ENCODE measurements around the gene SREBF2. TPM values are rescaled to one million over a fixed set of nuclear protein-coding genes. Genes with fewer than 3 reads are reported as not detected.

The SREBF2 gene
- total RNA-seq, 1 donor, result 52.8 TPM

DNA sequence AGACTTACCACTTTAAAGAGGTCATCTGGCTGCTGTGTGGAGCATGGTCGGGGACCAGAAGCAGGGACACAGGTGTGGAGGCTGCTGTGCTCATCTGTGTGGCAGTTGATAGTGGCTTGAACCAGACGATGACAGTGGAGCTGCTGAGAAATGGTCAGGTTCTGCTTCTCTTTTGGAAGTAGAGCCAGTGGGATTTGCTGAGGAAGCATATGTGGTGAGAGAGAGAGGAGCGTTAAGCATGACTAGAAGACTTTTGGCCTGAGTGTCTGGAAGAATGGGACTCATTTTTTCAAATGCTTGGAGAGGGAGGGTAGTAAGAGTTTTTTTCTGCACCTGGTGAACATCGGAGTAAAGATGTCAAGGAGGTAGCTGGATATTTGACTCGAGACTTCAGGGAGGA, 12.5 kb upstream of the SREBF2 start:
- no peak for TF ChIP-seq CTCF (IDR thresholded peaks at IDR 0.05; ENCODE audit: insufficient read depth, low read length)
- DNase-seq (ENCODE audit: low read depth), result no peak

GRCh38 chr22:41821471-41822316, 11.2 kb upstream of the SREBF2 start:
- TF ChIP-seq CTCF (IDR thresholded peaks at IDR 0.05; ENCODE audit: insufficient read depth, low read length), result no peak
- DNase-seq (ENCODE audit: low read depth), result no peak
- no peak overlapping the region for H3K4me3 ChIP-seq (ENCODE audit: low read depth, low read length)

More for the DNA sequence above, 12.5 kb upstream of the SREBF2 start:
- H3K4me3 ChIP-seq (ENCODE audit: low read depth, low read length), result no peak overlapping the region

GRCh38 chr22:41822317-41823057, 10.4 kb upstream of the SREBF2 start:
- H3K4me3 ChIP-seq (ENCODE audit: low read depth, low read length), result no peak overlapping the region
- DNase-seq (ENCODE audit: low read depth), result peak; percentile 73
- TF ChIP-seq CTCF (IDR thresholded peaks at IDR 0.05; ENCODE audit: insufficient read depth, low read length), result peak; percentile 52

DNA sequence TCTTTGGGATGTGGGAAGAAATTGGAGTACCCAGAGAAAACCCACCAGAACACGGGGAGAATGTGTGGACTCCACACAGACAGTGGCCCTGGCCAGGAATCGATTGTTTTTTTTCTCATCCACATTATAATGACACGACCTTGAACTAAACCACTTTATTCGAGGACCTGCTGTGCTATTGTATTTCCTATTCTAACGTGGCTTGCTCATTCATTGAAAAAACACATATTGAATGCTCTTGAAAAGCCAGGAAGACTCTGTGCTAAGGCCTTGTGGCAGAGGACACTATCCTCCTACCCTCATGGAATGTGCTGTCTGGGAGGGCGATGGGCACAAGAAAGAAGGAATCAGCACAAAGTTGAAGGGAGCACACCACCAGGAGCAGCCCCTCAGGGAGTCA, 9.1 kb upstream of the SREBF2 start:
- no peak for DNase-seq (ENCODE audit: low read depth)

GRCh38 chr22:41825376-41825775, 7.5 kb upstream of the SREBF2 start:
- H3K4me3 ChIP-seq (ENCODE audit: low read depth, low read length), result no peak overlapping the region
- TF ChIP-seq CTCF (IDR thresholded peaks at IDR 0.05; ENCODE audit: insufficient read depth, low read length), result no peak
- DNase-seq (ENCODE audit: low read depth), result peak; percentile 39

More for the DNA sequence above, 9.1 kb upstream of the SREBF2 start:
- no peak for TF ChIP-seq CTCF (IDR thresholded peaks at IDR 0.05; ENCODE audit: insufficient read depth, low read length)
- H3K4me3 ChIP-seq (ENCODE audit: low read depth, low read length), result no peak overlapping the region

GRCh38 chr22:41826021-41826420, 6.9 kb upstream of the SREBF2 start:
- no peak overlapping the region for H3K4me3 ChIP-seq (ENCODE audit: low read depth, low read length)
- DNase-seq (ENCODE audit: low read depth), result no peak
- TF ChIP-seq CTCF (IDR thresholded peaks at IDR 0.05; ENCODE audit: insufficient read depth, low read length), result no peak
